Stimulated activated naive B cell treated with anti-CD40 and anti-IgM and Interleukin-4, amounts not matched to agents 10 μg/mL and 1 μg/mL and 100 μg/mL, for 72 hours (primary cell): ENCODE results near the gene NPTN.
"Not testable (repeated sequence)": the region's sequence is repeated elsewhere in the genome, so short reads cannot be mapped to it uniquely, and the experiment has no call there.

Source experiments
- ATAC-seq, 2 donors: fragments of 150-1000 bp; cut with Tn5 transposase; replicated peaks; 2 replicates each; pipeline ENCODE4 v1.10.0; 2021; ENCODE audit warnings: moderate library complexity in 1 of 2
- DNase-seq: peaks from one replicate; pipeline ENCODE4 v3.0.0; 2021
- H3K27ac Mint-ChIP-seq: one replicate; pipeline ENCODE4 v1.8.0; 2022; ENCODE audit warnings: mild to moderate bottlenecking, mixed read lengths
- H3K27me3 Mint-ChIP-seq, 2 donors: one replicate each; pipeline ENCODE4 v1.8.0; 2022; ENCODE audit warnings: mixed read lengths in 2 of 2
- H3K36me3 Mint-ChIP-seq, 2 donors: one replicate each; pipeline ENCODE4 v1.8.0; 2022; ENCODE audit warnings: mixed read lengths in 2 of 2, mild to moderate bottlenecking in 1 of 2
- H3K4me1 Mint-ChIP-seq, 2 donors: one replicate each; pipeline ENCODE4 v1.8.0; 2022; ENCODE audit warnings: mixed read lengths in 2 of 2, mild to moderate bottlenecking in 1 of 2
- H3K4me3 Mint-ChIP-seq, 2 donors: one replicate each; pipeline ENCODE4 v1.8.0; 2022; ENCODE audit warnings: mild to moderate bottlenecking in 2 of 2, mixed read lengths in 2 of 2, moderate library complexity in 1 of 2
- H3K9me3 Mint-ChIP-seq, 2 donors: one replicate each; pipeline ENCODE4 v1.8.0; 2022; ENCODE audit warnings: mixed read lengths in 2 of 2, mild to moderate bottlenecking in 1 of 2

NPTN gene

GRCh38 chr15:73560501-73561117, 72.6 kb downstream of the NPTN start:
- no peak for DNase-seq
- Mint-ChIP-seq H3K4me1 (peaks cover 0 to 6% of the 10 kb centered on the region in 2 donors), H3K36me3 (peaks cover 18 to 42% of the 10 kb centered on the region in 2 donors)

DNA sequence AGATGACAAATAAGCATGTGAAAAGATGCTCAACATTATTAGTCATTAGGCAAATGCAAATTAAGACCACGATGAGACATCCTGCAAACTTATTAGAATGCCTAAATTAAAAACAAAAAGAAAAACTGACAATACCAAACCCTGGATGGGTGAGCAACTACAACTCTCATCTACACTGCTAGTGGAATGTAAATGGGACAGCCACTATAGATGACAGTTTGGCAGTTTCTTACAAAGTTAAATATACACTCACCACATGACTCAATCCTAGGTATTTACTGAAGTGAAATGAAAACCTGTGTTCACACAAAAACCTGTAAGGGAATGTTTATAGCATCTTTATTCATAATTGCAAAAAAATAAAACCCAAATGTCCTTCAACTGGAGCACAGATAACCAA, 74.7 kb downstream of the NPTN start:
- Mint-ChIP-seq H3K27ac (no peak overlapping the region), H3K27me3 (no peaks in the 10 kb centered on the region), H3K4me3 (no peak overlapping the region), H3K9me3 (no peaks in the 10 kb centered on the region), H3K36me3 (peaks cover 12 to 28% of the 10 kb centered on the region in 2 donors), H3K4me1 (peaks cover 0 to 6% of the 10 kb centered on the region in 2 donors)
- ATAC-seq = no peak
- no peak for DNase-seq

More at GRCh38 chr15:73560501-73561117, 72.6 kb downstream of the NPTN start:
- H3K4me3 Mint-ChIP-seq = no peak overlapping the region
- peak; percentile 65 to 68 for ATAC-seq
- H3K27me3 Mint-ChIP-seq = no peaks in the 10 kb centered on the region
- no peaks in the 10 kb centered on the region for H3K9me3 Mint-ChIP-seq
- H3K27ac Mint-ChIP-seq = no peak overlapping the region

GRCh38 chr15:73555080-73555479, 78.1 kb downstream of the NPTN start:
- no peak overlapping the region for H3K27ac Mint-ChIP-seq
- no peaks in the 10 kb centered on the region for H3K9me3 Mint-ChIP-seq
- peaks cover 7 to 17% of the 10 kb centered on the region in 2 donors for H3K36me3 Mint-ChIP-seq
- no peak overlapping the region for H3K4me3 Mint-ChIP-seq
- no peak for ATAC-seq
- H3K4me1 Mint-ChIP-seq = peaks cover 0 to 6% of the 10 kb centered on the region in 2 donors
- no peaks in the 10 kb centered on the region for H3K27me3 Mint-ChIP-seq
- no peak for DNase-seq

GRCh38 chr15:73550190-73550589, 83.0 kb downstream of the NPTN start:
- Mint-ChIP-seq H3K27me3 (no peaks in the 10 kb centered on the region), H3K27ac (no peak overlapping the region), H3K4me1 (no peaks in the 10 kb centered on the region), H3K4me3 (no peak overlapping the region), H3K9me3 (no peaks in the 10 kb centered on the region), H3K36me3 (peaks cover 3 to 4% of the 10 kb centered on the region in 2 donors)
- DNase-seq = no peak
- no peak for ATAC-seq

DNA sequence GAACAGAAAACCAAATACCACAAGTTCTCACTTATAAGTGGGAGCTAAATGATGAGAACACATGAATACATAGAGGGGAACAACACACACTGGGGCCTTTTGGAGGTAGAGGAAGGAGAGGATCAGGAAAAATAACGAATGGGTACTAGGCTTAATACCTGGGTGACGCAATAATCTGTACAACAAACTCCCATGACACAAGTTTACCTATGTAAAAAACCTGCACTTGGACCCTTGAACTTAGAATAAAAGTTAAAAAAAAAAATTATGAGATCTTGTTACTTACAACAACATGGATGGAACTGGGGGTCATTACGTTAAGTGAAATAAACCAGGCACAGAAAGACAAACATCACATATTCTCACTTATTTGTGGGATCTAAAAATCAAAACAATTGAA, 84.3 kb downstream of the NPTN start:
- H3K36me3 Mint-ChIP-seq, H3K27ac Mint-ChIP-seq, H3K4me1 Mint-ChIP-seq, H3K27me3 Mint-ChIP-seq, H3K4me3 Mint-ChIP-seq, DNase-seq, ATAC-seq, H3K9me3 Mint-ChIP-seq: not testable (repeated sequence)

- Mint-ChIP-seq H3K4me3 (no peak overlapping the region), H3K27me3 (no peaks in the 10 kb centered on the region), H3K9me3 (no peaks in the 10 kb centered on the region), H3K27ac (no peak overlapping the region), H3K36me3 (peaks cover 0 to 4% of the 10 kb centered on the region in 2 donors), H3K4me1 (no peaks in the 10 kb centered on the region)
- DNase-seq = no peak
- ATAC-seq = no peak
Observed at GRCh38 chr15:73541479-73541878, 91.7 kb downstream of the NPTN start.

GRCh38 chr15:73540161-73540560, 93.0 kb downstream of the NPTN start:
- Mint-ChIP-seq H3K4me3 (no peak overlapping the region), H3K9me3 (no peaks in the 10 kb centered on the region), H3K27me3 (no peaks in the 10 kb centered on the region), H3K27ac (no peak overlapping the region), H3K36me3 (peaks cover 0 to 2% of the 10 kb centered on the region in 2 donors), H3K4me1 (no peaks in the 10 kb centered on the region)
- ATAC-seq (no peak), DNase-seq (no peak)

GRCh38 chr15:73539212-73540128, 93.7 kb downstream of the NPTN start:
- no peak for DNase-seq
- H3K27me3 Mint-ChIP-seq = no peaks in the 10 kb centered on the region
- H3K9me3 Mint-ChIP-seq = no peaks in the 10 kb centered on the region
- H3K36me3 Mint-ChIP-seq = no peaks in the 10 kb centered on the region
- ATAC-seq = no peak
- no peak overlapping the region for H3K27ac Mint-ChIP-seq
- no peaks in the 10 kb centered on the region for H3K4me1 Mint-ChIP-seq
- H3K4me3 Mint-ChIP-seq = no peak overlapping the region

DNA sequence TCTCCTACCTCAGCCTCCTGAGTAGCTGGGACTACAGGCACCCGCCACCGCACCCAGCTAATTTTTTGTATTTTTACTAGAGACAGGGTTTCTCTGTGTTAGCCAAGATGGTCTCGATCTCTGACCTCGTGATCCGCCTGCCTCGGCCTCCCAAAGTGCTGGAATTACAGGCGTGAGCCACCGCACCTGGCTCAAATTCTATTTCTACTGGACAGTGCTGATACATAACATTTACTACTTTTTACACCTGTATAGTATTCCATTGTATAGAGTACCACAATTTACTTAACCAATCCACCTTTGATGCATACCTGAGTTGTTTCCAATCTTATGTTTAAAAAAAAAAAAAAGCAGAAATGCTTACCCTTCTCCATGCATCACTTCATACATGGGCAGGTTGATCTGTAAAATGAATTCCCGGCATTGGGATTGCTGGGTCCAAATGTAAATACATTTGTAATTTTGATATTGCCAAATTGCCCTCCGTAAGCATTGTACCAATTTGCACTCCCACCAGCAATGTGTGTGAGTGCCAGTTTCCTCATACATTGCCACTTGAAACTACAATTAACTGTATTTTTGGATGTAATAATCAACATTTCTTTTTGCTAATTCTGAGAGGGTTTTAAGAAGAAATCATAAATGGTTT, 94.5 kb downstream of the NPTN start:
- Mint-ChIP-seq H3K27me3 (no peaks in the 10 kb centered on the region), H3K4me3 (no peak overlapping the region), H3K36me3 (no peaks in the 10 kb centered on the region), H3K9me3 (no peaks in the 10 kb centered on the region), H3K4me1 (no peaks in the 10 kb centered on the region), H3K27ac (no peak overlapping the region)
- ATAC-seq = no peak
- DNase-seq = no peak

- ATAC-seq (no peak), DNase-seq (no peak)
- no peaks in the 10 kb centered on the region for H3K27me3 Mint-ChIP-seq
- H3K36me3 Mint-ChIP-seq = no peaks in the 10 kb centered on the region
- H3K27ac Mint-ChIP-seq = no peak overlapping the region
- no peaks in the 10 kb centered on the region for H3K9me3 Mint-ChIP-seq
- no peak overlapping the region for H3K4me3 Mint-ChIP-seq
- H3K4me1 Mint-ChIP-seq = no peaks in the 10 kb centered on the region
Observed at GRCh38 chr15:73538123-73538522, 95.1 kb downstream of the NPTN start.

DNA sequence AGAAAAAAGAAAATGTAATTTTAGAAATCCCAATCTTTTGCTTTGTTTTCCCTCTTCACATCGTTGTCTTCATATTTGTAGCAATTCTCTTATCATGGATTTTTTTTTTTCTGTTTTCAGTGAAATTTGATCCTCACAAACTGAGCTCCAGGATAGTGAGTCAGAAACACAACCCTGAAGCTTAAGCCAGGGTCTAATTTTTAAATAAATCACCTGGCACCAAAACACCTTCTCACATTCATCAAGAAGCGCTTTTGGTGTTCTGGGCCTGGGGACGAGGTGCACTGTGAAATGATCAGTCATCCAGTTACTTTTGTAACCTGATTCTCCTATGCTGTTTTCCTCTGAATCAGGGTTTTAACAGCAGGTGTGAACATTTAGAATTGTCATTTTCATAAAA, 102.5 kb downstream of the NPTN start:
- no peak overlapping the region for H3K4me3 Mint-ChIP-seq
- ATAC-seq (no peak), DNase-seq (no peak)
- H3K4me1 Mint-ChIP-seq = no peaks in the 10 kb centered on the region
- peaks cover 0 to 4% of the 10 kb centered on the region in 2 donors for H3K36me3 Mint-ChIP-seq
- peaks cover 0 to 2% of the 10 kb centered on the region in 2 donors for H3K9me3 Mint-ChIP-seq
- H3K27me3 Mint-ChIP-seq = peaks cover 18 to 19% of the 10 kb centered on the region in 2 donors
- H3K27ac Mint-ChIP-seq = no peak overlapping the region

GRCh38 chr15:73527598-73527997, 105.6 kb downstream of the NPTN start:
- Mint-ChIP-seq H3K27ac (no peak overlapping the region), H3K9me3 (peaks cover 0 to 4% of the 10 kb centered on the region in 2 donors), H3K4me3 (no peak overlapping the region), H3K27me3 (peaks cover 18 to 23% of the 10 kb centered on the region in 2 donors), H3K36me3 (peaks cover 0 to 4% of the 10 kb centered on the region in 2 donors), H3K4me1 (no peaks in the 10 kb centered on the region)
- no peak for ATAC-seq
- DNase-seq = no peak

GRCh38 chr15:73524919-73525318, 108.3 kb downstream of the NPTN start:
- Mint-ChIP-seq H3K4me1 (no peaks in the 10 kb centered on the region), H3K27me3 (peaks cover 20 to 40% of the 10 kb centered on the region in 2 donors), H3K9me3 (peaks cover 0 to 2% of the 10 kb centered on the region in 2 donors), H3K27ac (no peak overlapping the region), H3K36me3 (no peaks in the 10 kb centered on the region), H3K4me3 (no peak overlapping the region)
- ATAC-seq (no peak), DNase-seq (no peak)

- peaks cover 16 to 35% of the 10 kb centered on the region in 2 donors for H3K27me3 Mint-ChIP-seq
- peaks cover 0 to 2% of the 10 kb centered on the region in 2 donors for H3K9me3 Mint-ChIP-seq
- H3K4me3 Mint-ChIP-seq = no peak overlapping the region
- H3K27ac Mint-ChIP-seq = no peak overlapping the region
- no peak for DNase-seq
- ATAC-seq = no peak
- H3K36me3 Mint-ChIP-seq = no peaks in the 10 kb centered on the region
- no peaks in the 10 kb centered on the region for H3K4me1 Mint-ChIP-seq
Observed at GRCh38 chr15:73522011-73522410, 111.2 kb downstream of the NPTN start.
